Sigmoid colon (tissue), 4 donors: ENCODE results near the gene FCER2.

ENCODE experiments used
- POLR2A ChIP-seq, 2 donors: fragments of 450-650 bp; IDR thresholded peaks; one replicate each; pipeline ENCODE4 v1.6.1; 2016; ENCODE audit warnings: antibody characterized with exemption in 2 of 2, mild to moderate bottlenecking in 2 of 2, moderate library complexity in 2 of 2
- POLR2AphosphoS5 ChIP-seq, 4 donors: sonication (generic); formaldehyde crosslinking; IDR thresholded peaks; one replicate each; pipeline ENCODE4 v1.6.1; 2017; ENCODE audit warnings: antibody characterized with exemption in 4 of 4
- TF ChIP-seq, protein P1 (sequence below), 4 experiments: fragments of 450-650 bp in 3 of 4; fragments of 200-600 bp in 1 of 4; IDR thresholded peaks; one replicate each; pipeline ENCODE4 v1.5.1; 2016 to 2019; ENCODE audit warnings: antibody characterized with exemption in 4 of 4, mild to moderate bottlenecking in 3 of 4, moderate library complexity in 2 of 4

DNA sequence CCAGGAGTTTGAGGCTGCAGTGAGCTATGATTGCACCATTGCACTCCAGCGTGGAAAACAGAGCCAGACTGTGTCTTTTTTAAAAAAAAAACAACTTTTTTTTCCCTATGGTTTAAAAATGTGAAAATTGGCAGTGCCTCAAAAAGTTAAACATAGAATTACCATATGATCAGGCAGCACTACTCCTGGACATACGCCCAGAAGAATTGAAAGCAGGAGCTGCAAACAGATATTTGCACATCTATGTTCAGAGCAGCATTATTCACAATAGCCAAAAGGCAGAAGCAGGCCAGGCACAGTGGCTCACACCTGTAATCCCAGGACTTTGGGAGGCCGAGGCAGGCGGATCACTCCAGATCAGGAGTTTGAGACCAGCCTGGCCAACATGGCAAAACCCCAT lies 36.9 kb downstream of the FCER2 start:
- TF ChIP-seq, protein P1, sequence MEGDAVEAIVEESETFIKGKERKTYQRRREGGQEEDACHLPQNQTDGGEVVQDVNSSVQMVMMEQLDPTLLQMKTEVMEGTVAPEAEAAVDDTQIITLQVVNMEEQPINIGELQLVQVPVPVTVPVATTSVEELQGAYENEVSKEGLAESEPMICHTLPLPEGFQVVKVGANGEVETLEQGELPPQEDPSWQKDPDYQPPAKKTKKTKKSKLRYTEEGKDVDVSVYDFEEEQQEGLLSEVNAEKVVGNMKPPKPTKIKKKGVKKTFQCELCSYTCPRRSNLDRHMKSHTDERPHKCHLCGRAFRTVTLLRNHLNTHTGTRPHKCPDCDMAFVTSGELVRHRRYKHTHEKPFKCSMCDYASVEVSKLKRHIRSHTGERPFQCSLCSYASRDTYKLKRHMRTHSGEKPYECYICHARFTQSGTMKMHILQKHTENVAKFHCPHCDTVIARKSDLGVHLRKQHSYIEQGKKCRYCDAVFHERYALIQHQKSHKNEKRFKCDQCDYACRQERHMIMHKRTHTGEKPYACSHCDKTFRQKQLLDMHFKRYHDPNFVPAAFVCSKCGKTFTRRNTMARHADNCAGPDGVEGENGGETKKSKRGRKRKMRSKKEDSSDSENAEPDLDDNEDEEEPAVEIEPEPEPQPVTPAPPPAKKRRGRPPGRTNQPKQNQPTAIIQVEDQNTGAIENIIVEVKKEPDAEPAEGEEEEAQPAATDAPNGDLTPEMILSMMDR (IDR thresholded peaks at IDR 0.05) = no peak
- no peak for TF ChIP-seq POLR2A (IDR thresholded peaks at IDR 0.05)
- TF ChIP-seq POLR2AphosphoS5 (IDR thresholded peaks at IDR 0.05) = no peak
